Activated CD4-positive, CD25-positive, alpha-beta regulatory T cell treated with anti-CD3 and anti-CD28 coated beads, Interleukin-2, amount 50 U/mL, for 24 hours (primary cell): Measurements from ENCODE around the gene ANKRD35.
A peak's percentile ranks its signal among the peaks of the same experiment; 100 is the strongest.
"Not testable (repeated sequence)": the region's sequence is repeated elsewhere in the genome, so short reads cannot be mapped to it uniquely, and the experiment has no call there.

Source experiments
- ATAC-seq, 2 donors: fragments of 150-1000 bp; cut with Tn5 transposase; one replicate each; pipeline ENCODE4 v1.10.0; 2021; ENCODE audit warnings: mild to moderate bottlenecking in 1 of 2, moderate library complexity in 1 of 2

Gene ANKRD35

DNA sequence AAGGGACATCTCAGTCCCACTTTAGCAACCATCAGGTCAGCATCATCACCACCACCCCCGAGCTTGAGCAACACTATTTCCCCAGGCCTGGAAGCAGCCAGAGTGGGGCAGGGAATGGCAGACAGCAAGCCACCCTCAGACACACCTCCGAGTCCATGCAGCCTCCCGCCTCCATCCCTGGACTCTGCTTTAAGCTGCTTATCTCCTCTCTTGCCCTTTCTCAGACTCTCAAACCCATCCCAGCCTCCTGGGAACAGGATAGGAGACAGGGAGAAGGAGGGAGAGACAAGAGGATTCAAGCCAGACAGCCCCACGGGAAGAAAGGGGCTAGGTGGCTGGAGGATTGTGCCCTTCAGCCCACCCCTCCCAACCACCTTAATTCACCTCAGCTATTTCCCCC, 28.5 kb downstream of the ANKRD35 start:
- no peak for ATAC-seq

DNA sequence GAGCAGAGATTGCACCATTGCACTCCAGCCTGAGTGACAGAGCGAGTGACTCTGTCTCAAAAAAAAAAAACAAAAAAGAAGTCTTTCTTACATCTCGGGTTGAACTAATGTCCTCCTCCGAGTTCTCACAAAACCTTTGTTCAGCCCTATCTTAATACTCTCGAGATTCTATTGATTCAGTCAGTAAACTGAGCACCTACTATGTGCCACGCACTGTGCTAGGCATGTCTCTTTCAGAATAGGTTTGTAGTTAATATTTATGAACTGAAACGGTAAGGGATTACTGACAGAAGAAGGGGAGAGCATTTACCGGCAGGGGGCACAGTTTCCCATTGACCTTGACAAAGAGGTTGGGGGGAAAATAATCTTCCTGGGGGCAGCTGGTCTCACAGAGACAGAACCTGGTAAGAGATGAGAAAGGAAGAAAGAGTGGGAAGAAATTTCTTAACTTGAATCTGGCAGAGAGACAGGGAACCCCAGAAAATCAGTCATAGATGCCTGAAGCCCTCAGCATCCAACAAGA, 30.2 kb downstream of the ANKRD35 start:
- ATAC-seq, result no peak

DNA sequence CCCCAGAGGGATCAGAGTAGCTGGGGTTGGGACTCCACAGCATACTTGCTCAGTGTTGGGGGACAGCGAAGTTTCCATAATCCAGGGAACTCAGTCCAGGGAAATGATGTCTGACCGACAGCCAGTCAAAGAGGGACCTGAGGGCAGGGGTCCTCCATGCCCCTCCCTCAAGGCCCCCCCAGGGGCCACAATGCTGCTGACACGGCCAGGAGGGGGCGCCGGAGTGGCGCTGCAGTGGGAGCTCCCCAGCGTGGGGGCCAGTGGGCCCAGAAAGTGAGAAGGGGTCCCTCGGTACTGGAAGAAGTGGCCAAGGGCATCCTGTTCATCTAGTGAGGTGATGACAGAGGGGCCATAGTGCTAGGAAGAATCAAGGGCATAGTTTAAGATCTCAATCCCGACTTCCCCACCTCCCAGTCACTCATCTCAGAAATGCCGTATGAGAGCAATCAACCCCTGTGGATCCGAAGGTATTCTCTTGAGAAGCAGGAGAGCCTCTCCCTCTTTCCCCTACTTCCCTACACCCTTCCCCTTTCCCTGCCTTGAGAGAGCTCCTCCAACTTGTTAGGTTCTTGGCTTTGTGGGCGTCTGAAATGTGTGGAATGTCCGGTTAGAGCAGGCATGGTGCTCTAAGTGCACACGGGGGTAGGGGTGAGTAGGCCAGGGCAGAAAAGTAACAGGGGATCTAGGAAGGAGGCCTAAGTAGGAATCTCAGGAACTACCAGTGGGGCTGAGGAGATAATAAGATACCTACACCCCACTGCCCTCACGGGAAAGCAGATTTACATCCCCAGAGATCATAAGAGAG, 36.1 kb downstream of the ANKRD35 start:
- no peak for ATAC-seq

DNA sequence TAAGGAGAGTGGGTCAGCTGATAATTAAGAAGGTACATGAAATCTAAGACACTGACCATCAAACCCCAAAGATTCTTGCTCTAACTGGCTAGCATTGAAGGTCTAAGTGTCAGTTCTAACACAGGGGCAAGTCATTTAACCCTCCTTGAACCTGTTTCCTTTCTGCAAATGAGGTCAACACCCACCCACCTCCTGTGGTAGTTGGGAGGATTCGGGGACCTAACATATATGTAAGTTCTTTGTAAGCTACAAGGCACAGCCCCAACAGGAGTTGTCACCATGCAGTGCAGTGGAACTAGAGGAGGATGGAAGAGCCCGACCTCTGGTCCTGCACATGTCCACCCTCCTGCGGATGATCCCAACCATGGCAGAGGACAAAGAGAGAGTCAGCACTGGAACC, 37.8 kb downstream of the ANKRD35 start:
- no peak for ATAC-seq

DNA sequence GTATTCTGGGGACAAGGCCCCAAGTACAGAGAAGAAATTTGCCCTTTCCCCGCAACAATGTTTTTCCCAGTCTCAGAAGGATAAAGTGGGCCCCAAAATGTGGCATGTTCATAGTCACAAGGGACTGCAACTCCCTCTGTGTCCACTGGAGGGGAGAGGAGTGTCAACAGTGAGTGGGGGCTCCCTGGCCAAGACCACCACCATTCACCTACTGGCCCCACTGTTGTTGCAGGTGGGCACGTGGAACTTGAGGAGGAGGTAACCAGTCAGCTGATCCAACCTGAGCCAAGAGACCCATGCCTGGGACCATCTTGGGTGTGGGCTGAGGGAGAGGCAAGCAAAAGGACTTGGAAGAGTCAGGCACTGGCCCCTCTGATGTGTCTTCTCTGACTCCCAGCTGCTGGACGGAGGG, 39.5 kb downstream of the ANKRD35 start:
- peak; percentile 27 to 36 for ATAC-seq

DNA sequence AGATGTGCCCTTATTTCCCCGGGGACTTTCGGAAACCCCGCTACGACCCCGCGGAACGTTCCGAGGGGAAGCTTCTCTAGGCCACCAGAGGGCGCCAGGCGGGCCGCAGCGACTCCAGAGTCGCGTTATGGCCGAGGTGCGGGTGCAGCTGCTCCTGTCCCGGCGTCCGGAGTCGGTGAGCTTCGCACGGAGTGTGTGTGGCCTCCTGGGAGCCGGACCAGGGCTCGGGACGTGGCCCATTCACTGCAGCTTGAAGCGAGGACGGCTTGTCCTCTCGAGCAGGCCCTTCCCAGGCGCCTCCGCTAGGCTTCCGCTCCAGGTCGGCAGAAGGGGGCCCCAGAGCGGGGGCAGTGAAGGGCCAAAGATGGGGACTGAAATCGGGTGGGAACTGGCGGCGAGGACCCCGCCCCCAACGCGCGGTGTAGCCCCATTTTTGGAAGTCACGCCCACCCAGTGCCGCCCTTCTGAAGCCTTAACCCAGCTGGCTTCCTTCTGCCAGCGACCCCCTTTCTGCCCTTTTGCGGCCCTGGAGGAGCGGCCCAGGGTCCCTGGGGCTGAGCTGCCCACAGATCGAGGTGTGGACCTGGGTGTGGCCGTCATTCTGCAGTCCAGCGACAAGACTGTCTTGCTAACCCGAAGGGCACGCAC, 40.0 kb downstream of the ANKRD35 start, which contains the start of gene NUDT17:
NUDT17 (plus strand) TSS at position 117 of the 648 bp plus-strand sequence; CDS start at position 128, 11 bp downstream.
- peak; percentile 77 to 82 for ATAC-seq

DNA sequence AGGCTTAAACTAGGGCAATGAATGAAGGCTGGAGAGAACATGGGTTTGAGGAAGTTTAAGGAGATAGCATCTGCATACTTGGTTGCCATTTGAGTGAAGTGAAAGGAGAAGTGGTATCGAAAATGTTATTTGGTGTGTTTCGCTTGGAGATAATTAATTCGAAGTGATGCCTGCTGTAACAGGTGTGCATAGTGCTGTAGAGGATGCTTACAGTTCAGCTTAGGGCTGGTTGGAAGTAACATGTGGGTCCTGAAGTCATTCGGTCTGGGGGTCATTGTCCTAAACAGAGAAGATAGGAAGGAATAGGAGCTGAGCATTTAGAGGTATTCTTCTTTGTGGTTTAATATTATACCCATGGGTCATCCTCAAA, 40.5 kb downstream of the ANKRD35 start:
- ATAC-seq, result peak; percentile 61 to 64

DNA sequence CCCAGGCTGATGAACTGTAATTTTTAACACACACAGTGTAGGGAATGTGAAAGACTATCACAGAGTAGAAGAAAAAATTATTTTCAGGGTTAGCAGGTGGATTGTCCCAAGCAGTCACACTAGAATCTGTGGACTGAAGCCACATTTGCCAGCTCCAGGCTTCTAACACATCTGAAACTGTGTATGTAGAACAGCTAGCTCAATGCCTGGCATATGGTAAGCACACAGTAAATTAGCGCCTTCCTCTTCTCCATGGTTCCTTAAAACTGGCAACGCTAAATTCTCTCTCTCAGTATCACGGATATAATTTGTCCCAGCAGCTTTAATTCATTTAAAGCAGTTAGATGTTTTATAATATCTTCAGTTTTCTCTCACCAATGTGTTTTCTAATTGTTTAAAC, 42.6 kb downstream of the ANKRD35 start:
- no peak for ATAC-seq

DNA sequence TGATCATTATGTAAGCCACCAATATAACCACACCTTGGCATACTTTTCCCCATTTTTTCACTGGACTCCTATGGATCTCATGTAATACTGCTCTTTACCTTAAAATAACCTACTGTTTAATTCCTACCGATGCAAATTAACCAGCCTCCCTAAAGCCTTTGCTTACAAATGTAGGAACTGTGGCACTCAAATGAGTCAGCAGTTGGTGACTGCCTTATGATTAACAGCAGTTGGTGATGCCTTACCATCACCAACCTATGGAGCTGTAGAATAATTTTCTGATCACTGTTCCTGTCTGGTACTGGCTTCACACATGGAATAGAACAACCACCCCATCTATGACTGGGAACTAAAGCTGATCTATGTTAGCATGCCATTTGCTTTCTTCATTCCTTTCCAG, 48.0 kb downstream of the ANKRD35 start:
- no peak for ATAC-seq

DNA sequence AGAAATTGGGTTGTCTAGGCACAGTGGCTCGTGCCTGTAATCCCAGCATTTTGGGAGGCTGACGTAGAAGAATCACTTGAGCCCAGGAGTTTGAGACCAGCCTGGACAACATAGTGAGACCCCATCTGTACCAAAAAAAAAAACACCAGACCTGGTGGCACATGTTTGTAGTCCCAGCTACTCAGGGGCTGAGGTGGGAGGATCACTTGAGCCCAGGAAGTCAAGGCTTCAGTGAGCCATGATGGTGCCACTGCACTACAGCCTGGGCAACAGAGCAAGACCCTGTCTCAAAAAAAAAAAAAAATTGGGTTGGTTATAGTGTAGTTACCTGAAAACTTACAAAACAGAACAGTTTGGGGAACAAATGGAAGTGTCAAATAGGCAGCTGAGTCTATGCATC, 54.9 kb downstream of the ANKRD35 start:
- ATAC-seq, result not testable (repeated sequence)

DNA sequence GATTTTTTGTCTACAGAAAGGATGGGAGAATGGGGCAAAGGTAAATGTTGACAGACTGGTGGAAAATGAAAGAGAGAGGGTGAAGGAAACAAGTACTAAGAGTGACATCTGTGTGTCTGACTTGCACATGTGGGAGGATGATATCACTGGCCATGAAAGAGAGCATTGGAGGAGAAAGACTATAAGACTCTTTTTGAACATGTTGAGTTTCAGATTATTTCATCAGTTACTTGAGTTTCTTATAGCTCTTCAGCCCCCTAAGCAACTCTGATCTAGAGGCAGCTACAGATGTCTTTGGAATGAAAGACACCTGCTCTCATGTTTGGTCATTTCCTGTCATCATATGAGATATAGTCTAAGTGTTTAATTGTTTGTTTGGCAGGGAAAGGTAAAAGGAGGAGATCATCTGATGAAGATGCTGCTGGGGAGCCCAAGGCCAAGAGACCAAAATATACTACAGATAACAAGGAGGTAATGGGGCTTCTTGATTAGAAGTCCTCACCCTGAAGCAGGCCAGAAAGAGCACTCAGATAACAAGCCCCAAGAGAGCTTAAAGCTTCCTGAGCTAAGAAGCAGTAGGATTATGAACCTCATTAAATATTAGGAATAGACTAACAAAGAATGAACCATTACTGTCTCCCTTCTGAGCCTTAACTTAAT, 57.2 kb downstream of the ANKRD35 start:
- ATAC-seq, result peak; percentile 77

DNA sequence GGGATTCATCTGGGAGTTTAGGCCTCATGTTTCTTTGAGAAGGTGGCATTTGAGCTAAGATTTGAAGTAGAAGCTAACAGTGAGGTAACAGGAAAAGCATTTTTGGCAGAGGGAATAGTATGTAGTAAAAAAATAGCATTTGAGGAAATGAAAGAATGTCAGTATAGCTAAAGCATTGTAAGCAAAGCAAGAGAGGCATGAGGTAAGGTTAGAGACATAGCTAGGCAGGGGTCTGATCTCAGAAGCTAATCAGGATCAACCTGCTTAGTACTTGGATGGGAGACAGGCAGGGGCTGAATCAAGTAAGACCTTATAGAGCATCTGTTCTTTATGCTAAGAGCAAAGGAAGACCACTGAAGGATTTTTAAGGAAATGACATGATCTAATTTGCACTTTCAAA, 57.7 kb downstream of the ANKRD35 start:
- peak in 1 of 2 donors; percentile 8 for ATAC-seq

DNA sequence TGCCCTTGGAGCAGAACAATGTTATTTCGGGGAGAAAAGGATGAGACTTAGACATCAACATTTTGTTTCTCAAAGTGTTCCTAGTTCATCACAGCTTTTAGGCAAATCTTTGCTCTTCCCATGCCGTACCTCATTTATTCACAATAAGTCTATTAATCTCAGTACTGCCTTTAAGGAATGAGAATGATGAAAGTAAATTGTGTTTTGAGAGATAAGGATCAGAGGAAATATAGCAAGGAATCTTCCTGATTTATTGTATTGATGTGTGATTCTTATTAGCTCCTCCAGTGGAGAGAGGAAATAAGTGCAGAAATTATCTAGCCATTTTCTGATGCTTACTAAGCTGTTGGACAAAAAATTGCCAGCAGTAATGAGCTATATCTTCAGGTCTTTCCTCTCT, 59.6 kb downstream of the ANKRD35 start:
- ATAC-seq, result no peak

DNA sequence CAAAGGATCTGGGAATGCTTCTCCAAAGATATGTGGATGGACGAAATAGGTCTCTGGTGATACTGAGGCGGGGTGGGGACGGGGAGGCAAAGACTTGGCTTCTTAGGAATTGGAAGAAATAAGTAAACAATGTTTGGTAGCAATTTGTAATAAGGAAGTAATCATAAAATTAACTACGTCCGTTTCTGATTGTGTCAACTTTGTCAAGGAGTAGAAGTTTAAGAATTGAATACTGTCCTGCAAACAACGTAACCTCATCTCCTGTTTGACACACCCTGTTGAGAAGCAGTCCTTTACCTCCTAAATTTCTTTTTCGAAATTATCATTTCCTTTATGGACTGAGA, 61.2 kb downstream of the ANKRD35 start:
- ATAC-seq, result no peak

DNA sequence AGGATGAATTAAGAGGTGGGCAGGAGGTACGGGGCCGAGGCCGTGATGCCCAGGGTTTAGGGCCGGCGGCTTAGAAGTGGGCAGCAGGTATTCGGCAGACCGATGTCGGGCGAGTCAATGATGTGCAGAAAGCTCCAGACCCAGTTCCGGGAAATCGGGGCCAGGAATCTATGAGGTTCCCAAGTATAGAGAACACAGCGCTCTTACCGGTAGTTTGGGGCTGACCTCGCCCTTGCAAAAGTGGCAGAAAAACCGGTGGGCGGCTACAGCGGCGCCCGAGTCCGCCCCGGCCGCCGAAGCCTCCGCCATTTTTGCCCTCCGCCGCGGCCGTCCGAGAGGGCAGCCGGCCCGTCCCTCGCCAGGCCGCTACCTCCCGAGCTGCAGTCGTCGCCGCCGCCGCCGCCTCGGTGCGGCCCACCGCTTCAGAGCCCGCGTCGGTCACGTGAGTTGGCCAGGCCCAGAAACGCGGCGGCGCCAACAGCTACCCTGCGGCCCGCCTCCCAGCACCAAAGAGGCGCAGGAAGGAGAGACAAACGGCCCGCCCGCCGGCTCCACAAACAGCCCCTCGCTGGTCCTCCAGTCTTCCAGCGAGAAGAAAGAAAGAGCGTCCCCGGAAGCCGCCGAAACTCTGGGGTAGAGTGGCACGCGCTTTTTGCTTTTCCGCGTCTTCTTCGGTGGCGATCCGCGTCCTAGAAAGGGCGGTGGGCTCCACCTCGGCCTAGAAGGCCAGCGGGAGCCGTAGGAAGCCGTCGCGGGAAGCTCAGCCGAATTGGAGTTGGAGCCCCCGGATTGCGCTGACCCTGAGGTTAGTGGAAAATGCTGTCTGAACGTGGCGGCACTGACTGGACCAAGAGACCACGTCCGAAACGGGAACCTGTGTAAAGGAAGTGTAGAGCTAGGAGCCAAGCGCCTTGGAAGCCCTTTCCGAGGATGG, 61.8 kb downstream of the ANKRD35 start, which contains the start of the genes POLR3C and RNF115:
POLR3C (plus strand) TSS at position 636 of the 934 bp plus-strand sequence. CDS start 1,577 bp downstream, outside the sequence.
RNF115 (minus strand) TSS at position 531 of the 934 bp plus-strand sequence; CDS start at position 309, 222 bp downstream.
- peak; percentile 70 to 71 for ATAC-seq

DNA sequence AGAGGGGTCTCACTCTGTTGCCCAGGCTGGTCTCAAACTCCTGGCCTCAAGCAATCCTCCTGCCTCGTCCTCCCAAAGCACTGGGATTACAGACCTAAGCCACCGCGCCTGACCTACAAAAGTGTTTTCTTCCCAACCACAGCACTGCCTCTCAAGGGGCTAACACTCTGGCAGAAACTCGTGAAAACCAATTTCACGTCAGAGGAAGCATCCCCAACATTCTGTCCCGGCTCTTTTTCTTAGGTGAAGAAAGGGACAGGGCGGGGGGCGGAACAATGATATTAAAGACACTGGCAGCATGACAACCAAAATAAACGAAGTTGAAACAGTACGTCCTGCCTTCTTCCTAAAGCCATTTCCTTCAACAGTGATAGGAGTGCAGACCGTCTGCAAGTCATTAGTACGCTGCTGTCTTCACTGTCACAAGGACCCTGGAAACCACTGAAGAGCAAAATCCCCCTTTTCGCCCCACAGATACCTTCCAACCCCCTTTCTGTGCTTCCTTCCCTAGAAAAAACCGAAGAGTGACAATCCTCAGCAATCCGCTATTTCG, 62.8 kb downstream of the ANKRD35 start:
- ATAC-seq, result not testable (repeated sequence)

DNA sequence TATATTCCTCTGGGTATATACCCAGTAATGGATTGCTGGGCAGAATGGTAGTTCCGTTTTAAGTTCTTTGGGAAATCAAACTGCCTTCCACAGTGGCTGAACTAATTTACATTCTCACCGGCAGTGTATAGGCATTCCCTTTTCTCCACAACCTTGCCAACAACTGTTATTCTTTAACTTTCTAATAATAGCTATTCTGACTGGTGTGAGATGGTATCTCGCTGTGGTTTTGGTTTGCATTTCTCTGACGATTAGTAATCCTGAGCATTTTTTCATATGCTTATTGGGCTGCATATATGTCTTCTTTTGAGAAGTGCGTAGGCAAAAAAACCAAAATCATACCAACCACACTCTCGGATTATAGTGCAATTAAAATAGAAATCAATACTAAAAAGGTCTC, 67.6 kb downstream of the ANKRD35 start:
- ATAC-seq, result peak; percentile 57 to 62
